SK-N-SH treated with all-trans-retinoic acid at 6 μM for 48 hours (cell line): ENCODE measurements around the gene CAMK2B.

Experiments used
- ISL1 ChIP-seq: fragments of 250-450 bp; sonication (Bioruptor Pico); IDR thresholded peaks from 2 replicates; pipeline ENCODE4 v2.1.2; 2022; ENCODE audit warnings: mild to moderate bottlenecking, moderate library complexity
- OSR1 ChIP-seq: fragments of 250-450 bp; sonication (Bioruptor Pico); IDR thresholded peaks from 2 replicates; pipeline ENCODE4 v1.8.0; 2022; ENCODE audit warnings: moderate library complexity, mild to moderate bottlenecking, inconsistent platforms
- PATZ1 ChIP-seq: fragments of 250-450 bp; sonication (Bioruptor Pico); IDR thresholded peaks from 2 replicates; pipeline ENCODE4 v1.8.0; 2020; ENCODE audit warnings: mild to moderate bottlenecking, moderate library complexity, borderline replicate concordance
- SNAI2 ChIP-seq: fragments of 250-450 bp; sonication (Bioruptor Pico); IDR thresholded peaks from 2 replicates; pipeline ENCODE4 v1.5.0; 2020; ENCODE audit warnings: mild to moderate bottlenecking, moderate library complexity
- ZFP3 ChIP-seq: fragments of 250-450 bp; sonication (Bioruptor Pico); IDR thresholded peaks from 2 replicates; pipeline ENCODE4 v1.5.0; 2020; ENCODE audit warnings: mild to moderate bottlenecking, moderate library complexity
- ZFP30 ChIP-seq: fragments of 450-650 bp; formaldehyde crosslinking; IDR thresholded peaks from 2 replicates; pipeline ENCODE4 v1.5.0; 2022; ENCODE audit warnings: mild to moderate bottlenecking, moderate library complexity
- ZNF565 ChIP-seq: fragments of 450-650 bp; formaldehyde crosslinking; conservative IDR thresholded peaks from 2 replicates; pipeline ENCODE4 v1.5.0; 2020; ENCODE audit warnings: low read depth, mild to moderate bottlenecking, moderate library complexity

- TF ChIP-seq SNAI2 (CRISPR knock-in tag), result no peak
- no peak for TF ChIP-seq ZNF565
- no peak for TF ChIP-seq PATZ1
- no peak for TF ChIP-seq ISL1 (CRISPR knock-in tag)
- no peak for TF ChIP-seq ZFP3 (CRISPR knock-in tag)
- TF ChIP-seq ZFP30 (CRISPR knock-in tag), result no peak
- TF ChIP-seq OSR1 (CRISPR knock-in tag), result no peak
Measured at GRCh38 chr7:44240376-44240775, 85.0 kb downstream of the CAMK2B start.
